Measurements from ENCODE around the gene VN1R2. TPM values are rescaled to one million over a fixed set of nuclear protein-coding genes. Genes with fewer than 3 reads are reported as not detected.

VN1R2 gene
- total RNA-seq, 1 donor from 2014 or later = not detected

Other genes with a start within 250 kb of the VN1R2 start
- gene ERVV-1, start 244.4 kb upstream of the VN1R2 start, total RNA-seq = not detected in 2 replicates
- not detected in 2 replicates for gene ERVV-2, start 213.6 kb upstream of the VN1R2 start, total RNA-seq
- 22.1 and 35.0 TPM in 2 replicates for gene ZNF160, start 154.9 kb upstream of the VN1R2 start, total RNA-seq
- gene ZNF415, start 125.4 kb upstream of the VN1R2 start, total RNA-seq = 3.7 and 6.9 TPM in 2 replicates
- 2.5 and 5.4 TPM in 2 replicates for gene ZNF347, start 99.2 kb upstream of the VN1R2 start, total RNA-seq
- gene ZNF665, start 64.9 kb upstream of the VN1R2 start, total RNA-seq = not detected in 2 replicates
- 5.8 and 10.6 TPM in 2 replicates for gene ZNF677, start 3.4 kb upstream of the VN1R2 start, total RNA-seq
- not detected in 2 replicates for gene VN1R4, start 9.4 kb downstream of the VN1R2 start, total RNA-seq
- gene ZNF845, start 75.5 kb downstream of the VN1R2 start, total RNA-seq = 7.5 and 8.6 TPM in 2 replicates
- gene ZNF525, start 107.4 kb downstream of the VN1R2 start, total RNA-seq = 3.4 and 5.2 TPM in 2 replicates
- gene ZNF765, start 136.9 kb downstream of the VN1R2 start, total RNA-seq = 8.9 and 15.6 TPM in 2 replicates
- gene ZNF761, start 173.7 kb downstream of the VN1R2 start, total RNA-seq = 8.4 and 8.9 TPM in 2 replicates
- 3.3 and 4.6 TPM in 2 replicates for gene ZNF813, start 209.4 kb downstream of the VN1R2 start, total RNA-seq

Data from myocyte (in vitro differentiated cells).